Liver (tissue), 9 donors: ENCODE data around the gene MBLAC2. TPM values are rescaled to one million over a fixed set of nuclear protein-coding genes. Genes with fewer than 3 reads are reported as not detected.
A peak's percentile ranks its signal among the peaks of the same experiment; 100 is the strongest.

Experiments used
- DNase-seq: peaks from one replicate; pipeline ENCODE4 v3.0.0-alpha.2; 2017; ENCODE audit warnings: low spot score
- H3K27ac ChIP-seq, 2 donors: one replicate each; pipeline ENCODE4 v1.7.0; 2013; ENCODE audit warnings: inconsistent platforms in 2 of 2, low read length in 2 of 2, control low read depth in 1 of 2, low read depth in 1 of 2, mild to moderate bottlenecking in 1 of 2
- H3K27me3 ChIP-seq, 4 donors: one replicate each; pipeline versions ENCODE4 v1.6.1 to v1.7.0; 2013; ENCODE audit warnings: low read length in 3 of 4, inconsistent platforms in 1 of 4, mild to moderate bottlenecking in 1 of 4, moderate library complexity in 1 of 4; ENCODE audit not compliant: control insufficient read depth in 4 of 4, insufficient read depth in 4 of 4
- H3K36me3 ChIP-seq, 4 donors: one replicate each; pipeline versions ENCODE4 v1.6.1 to v1.7.0; 2013; ENCODE audit warnings: low read length in 3 of 4, mild to moderate bottlenecking in 3 of 4, low read depth in 1 of 4, moderate library complexity in 1 of 4; ENCODE audit not compliant: control insufficient read depth in 4 of 4, insufficient read depth in 3 of 4
- H3K4me1 ChIP-seq, 4 donors: one replicate each; pipeline versions ENCODE4 v1.6.1 to v1.7.0; 2013; ENCODE audit warnings: low read length in 3 of 4, mild to moderate bottlenecking in 3 of 4, moderate library complexity in 1 of 4; ENCODE audit not compliant: control insufficient read depth in 4 of 4, insufficient read depth in 4 of 4
- H3K4me3 ChIP-seq, 3 donors: one replicate each; pipeline versions ENCODE4 v1.6.1 to v1.7.0; 2013; ENCODE audit warnings: low read length in 3 of 3, control low read depth in 1 of 3, low read depth in 1 of 3, mild to moderate bottlenecking in 1 of 3
- H3K9ac ChIP-seq, 2 donors: one replicate each; pipeline ENCODE4 v1.7.0; 2013; ENCODE audit warnings: low read length in 2 of 2, mild to moderate bottlenecking in 2 of 2, moderate library complexity in 2 of 2, control low read depth in 1 of 2, low read depth in 1 of 2
- H3K9me3 ChIP-seq, 4 donors: one replicate each; pipeline versions ENCODE4 v1.6.1 to v1.7.0; 2013; ENCODE audit warnings: low read length in 3 of 4; ENCODE audit not compliant: control insufficient read depth in 4 of 4
- CTCF ChIP-seq: fragments of 150-350 bp; IDR thresholded peaks from 2 replicates; pipeline ENCODE4 v1.5.1; 2017; ENCODE audit warnings: improper control_type of control experiment, low read depth, low read length; ENCODE audit not compliant: missing input control
- EGR1 ChIP-seq, 2 donors: IDR thresholded peaks; 2 replicates each; pipeline ENCODE4 v1.6.1; 2016 to 2018; ENCODE audit warnings: antibody characterized with exemption in 2 of 2, low read depth in 2 of 2
- FOXA1 ChIP-seq: IDR thresholded peaks from 2 replicates; pipeline ENCODE4 v1.6.1; 2016; ENCODE audit warnings: antibody characterized with exemption
- FOXA2 ChIP-seq: IDR thresholded peaks from 2 replicates; pipeline ENCODE4 v1.6.1; 2016; ENCODE audit warnings: antibody characterized with exemption
- GABPA ChIP-seq, 2 donors: IDR thresholded peaks in 1 of 2; conservative IDR thresholded peaks in 1 of 2; 2 replicates each; pipeline ENCODE4 v1.6.1; 2016; ENCODE audit warnings: antibody characterized with exemption in 2 of 2, mild to moderate bottlenecking in 1 of 2, moderate library complexity in 1 of 2
- HNF4A ChIP-seq, 2 donors: conservative IDR thresholded peaks; 2 replicates each; pipeline ENCODE4 v1.6.1; 2016; ENCODE audit warnings: antibody characterized with exemption in 2 of 2, mild to moderate bottlenecking in 2 of 2
- HNF4G ChIP-seq: IDR thresholded peaks from 2 replicates; pipeline ENCODE4 v1.6.1; 2016; ENCODE audit warnings: antibody characterized with exemption
- NR2F2 ChIP-seq: IDR thresholded peaks from 2 replicates; pipeline ENCODE4 v1.6.1; 2016; ENCODE audit warnings: antibody characterized with exemption
- RAD21 ChIP-seq, 2 donors: IDR thresholded peaks; 2 replicates each; pipeline ENCODE4 v1.6.1; 2016; ENCODE audit warnings: antibody characterized with exemption in 2 of 2, mild to moderate bottlenecking in 2 of 2
- ZBTB33 ChIP-seq: IDR thresholded peaks from 2 replicates; pipeline ENCODE4 v1.6.1; 2016; ENCODE audit warnings: antibody characterized with exemption
- WGBS: extraction: QIAGEN DNeasy Blood & Tissue Kit; methylation state at CpG from one replicate; pipeline ENCODE4 v1.1.7; 2013; 5-methylcytosine and 5-hydroxymethylcytosine counted together
- polyA plus RNA-seq, 2 donors: library from polyadenylated mRNA; stranded (reverse) in 1 of 2; unstranded in 1 of 2; fragments of 200-250 nt in 1 of 2; fragments of >200 nt in 1 of 2; fragmentation: Nextera tagmentation in 1 of 2; extraction: Ambion mirVana in 1 of 2; gene quantifications; one replicate each; pipeline versions ENCODE4 v1.2.1 to v1.2.3, GENCODE V29; 2013 to 2015
- total RNA-seq, 2 donors: library from RNA; depleted of rRNA; stranded (reverse); fragments of >200 nt; gene quantifications; one replicate each; pipeline ENCODE4 v1.2.3, GENCODE V29; 2014
- TF ChIP-seq, protein P1 (sequence below): IDR thresholded peaks from 2 replicates; pipeline ENCODE4 v1.6.1; 2016; ENCODE audit warnings: antibody characterized with exemption
- TF ChIP-seq, protein P2 (sequence below): IDR thresholded peaks from 2 replicates; pipeline ENCODE4 v1.6.1; 2016; ENCODE audit warnings: antibody characterized with exemption, mild to moderate bottlenecking
- TF ChIP-seq, protein P3 (sequence below): IDR thresholded peaks from 2 replicates; pipeline ENCODE4 v1.6.1; 2016; ENCODE audit warnings: antibody characterized with exemption
- donor health status: healthy.
- donor health status: healthy.
- donor health status: healthy.
- donor health status: healthy.
- donor health status: healthy.

MBLAC2 gene
- total and polyA plus RNA-seq, 4 donors: 2.6 to 4.6 (median 4.0) TPM

DNA sequence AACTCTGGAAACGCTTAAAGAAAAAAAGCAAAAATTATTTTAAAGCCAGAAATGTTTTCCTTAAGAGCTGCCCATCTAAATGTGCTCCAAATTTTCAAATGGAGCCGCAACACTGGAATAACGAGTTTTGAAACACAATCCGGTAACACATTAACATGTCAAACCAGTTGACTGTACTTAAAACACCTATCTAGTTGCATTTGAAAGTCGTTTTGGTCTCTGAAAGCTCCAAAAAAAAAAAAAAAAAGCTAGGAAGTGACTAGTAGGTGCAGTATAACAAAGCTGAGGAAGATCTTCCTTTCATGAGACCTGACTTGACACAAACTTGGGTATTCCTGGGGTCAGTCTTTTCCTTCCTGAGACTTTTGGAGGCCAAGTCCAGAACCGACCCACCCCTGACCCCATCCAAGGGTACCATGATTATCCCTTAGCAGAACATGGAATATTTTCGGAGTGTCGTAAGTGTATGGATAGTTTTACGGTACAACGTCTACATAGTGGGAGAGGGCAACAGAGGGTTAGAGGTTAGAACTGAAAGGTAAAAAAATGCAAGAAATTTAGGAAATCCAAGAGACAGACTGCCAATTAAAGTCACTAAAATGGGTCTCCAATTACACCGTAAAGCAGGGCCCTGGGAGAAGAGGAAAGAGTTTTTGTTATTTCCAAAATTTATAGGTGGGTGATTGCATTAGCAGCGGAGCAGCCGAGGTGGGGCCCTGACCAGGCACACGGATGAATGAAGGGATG, 65.8 kb downstream of the MBLAC2 start:
- no peaks in the 10 kb centered on the region for H3K27me3 ChIP-seq
- no peak for DNase-seq
- peak overlapping the region; percentile 53 to 100 (median 99) for H3K4me3 ChIP-seq
- peaks cover 0 to 3% (median 0%) of the 10 kb centered on the region in 4 donors for H3K36me3 ChIP-seq
- no peak for TF ChIP-seq GABPA (IDR thresholded peaks at IDR 0.05 in 1 of 2, conservative IDR thresholded peaks at IDR 0.05 in 1 of 2)
- TF ChIP-seq EGR1 (IDR thresholded peaks at IDR 0.05; ENCODE audit: low read depth in 2 of 2): no peak
- TF ChIP-seq FOXA1: no peak
- no peak for TF ChIP-seq RAD21 (IDR thresholded peaks at IDR 0.05)
- TF ChIP-seq, protein P1, sequence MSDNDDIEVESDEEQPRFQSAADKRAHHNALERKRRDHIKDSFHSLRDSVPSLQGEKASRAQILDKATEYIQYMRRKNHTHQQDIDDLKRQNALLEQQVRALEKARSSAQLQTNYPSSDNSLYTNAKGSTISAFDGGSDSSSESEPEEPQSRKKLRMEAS: no peak
- TF ChIP-seq NR2F2: no peak
- no peak for TF ChIP-seq HNF4G
- TF ChIP-seq, protein P2, sequence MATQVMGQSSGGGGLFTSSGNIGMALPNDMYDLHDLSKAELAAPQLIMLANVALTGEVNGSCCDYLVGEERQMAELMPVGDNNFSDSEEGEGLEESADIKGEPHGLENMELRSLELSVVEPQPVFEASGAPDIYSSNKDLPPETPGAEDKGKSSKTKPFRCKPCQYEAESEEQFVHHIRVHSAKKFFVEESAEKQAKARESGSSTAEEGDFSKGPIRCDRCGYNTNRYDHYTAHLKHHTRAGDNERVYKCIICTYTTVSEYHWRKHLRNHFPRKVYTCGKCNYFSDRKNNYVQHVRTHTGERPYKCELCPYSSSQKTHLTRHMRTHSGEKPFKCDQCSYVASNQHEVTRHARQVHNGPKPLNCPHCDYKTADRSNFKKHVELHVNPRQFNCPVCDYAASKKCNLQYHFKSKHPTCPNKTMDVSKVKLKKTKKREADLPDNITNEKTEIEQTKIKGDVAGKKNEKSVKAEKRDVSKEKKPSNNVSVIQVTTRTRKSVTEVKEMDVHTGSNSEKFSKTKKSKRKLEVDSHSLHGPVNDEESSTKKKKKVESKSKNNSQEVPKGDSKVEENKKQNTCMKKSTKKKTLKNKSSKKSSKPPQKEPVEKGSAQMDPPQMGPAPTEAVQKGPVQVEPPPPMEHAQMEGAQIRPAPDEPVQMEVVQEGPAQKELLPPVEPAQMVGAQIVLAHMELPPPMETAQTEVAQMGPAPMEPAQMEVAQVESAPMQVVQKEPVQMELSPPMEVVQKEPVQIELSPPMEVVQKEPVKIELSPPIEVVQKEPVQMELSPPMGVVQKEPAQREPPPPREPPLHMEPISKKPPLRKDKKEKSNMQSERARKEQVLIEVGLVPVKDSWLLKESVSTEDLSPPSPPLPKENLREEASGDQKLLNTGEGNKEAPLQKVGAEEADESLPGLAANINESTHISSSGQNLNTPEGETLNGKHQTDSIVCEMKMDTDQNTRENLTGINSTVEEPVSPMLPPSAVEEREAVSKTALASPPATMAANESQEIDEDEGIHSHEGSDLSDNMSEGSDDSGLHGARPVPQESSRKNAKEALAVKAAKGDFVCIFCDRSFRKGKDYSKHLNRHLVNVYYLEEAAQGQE: no peak
- TF ChIP-seq ZBTB33: no peak
- no peak for TF ChIP-seq HNF4A (conservative IDR thresholded peaks at IDR 0.05)
- no peak for TF ChIP-seq CTCF
- TF ChIP-seq FOXA2: no peak
- TF ChIP-seq, protein P3, sequence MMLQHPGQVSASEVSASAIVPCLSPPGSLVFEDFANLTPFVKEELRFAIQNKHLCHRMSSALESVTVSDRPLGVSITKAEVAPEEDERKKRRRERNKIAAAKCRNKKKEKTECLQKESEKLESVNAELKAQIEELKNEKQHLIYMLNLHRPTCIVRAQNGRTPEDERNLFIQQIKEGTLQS: no peak
- H3K9ac ChIP-seq: peak overlapping the region; percentile 98 to 100
- H3K9me3 ChIP-seq: no peaks in the 10 kb centered on the region
- H3K4me1 ChIP-seq: peaks cover 4 to 15% (median 8%) of the 10 kb centered on the region in 4 donors
- WGBS: 16% methylated on average over 14 of the region's 14 CpGs
- H3K27ac ChIP-seq: peak overlapping the region; percentile 98 to 99

Other genes starting within 250 kb of the MBLAC2 start
- 1 to 10 TPM; 2.8 to 9.4 TPM for gene CETN3, start 65.0 kb downstream of the MBLAC2 start, total RNA-seq
- gene CETN3, start 65.0 kb downstream of the MBLAC2 start, polyA plus RNA-seq: 1 to 10 TPM; 6.2 to 7.5 TPM
- gene POLR3G, start 93 bp upstream of the MBLAC2 start, total RNA-seq: 1 to 10 TPM in 1 of 2 donors, under 1 TPM in 1; 0.75 to 1.2 TPM
- gene POLR3G, start 93 bp upstream of the MBLAC2 start, polyA plus RNA-seq: 1 to 10 TPM; 1.2 to 2.8 TPM
- gene LYSMD3, start 54.8 kb upstream of the MBLAC2 start, total RNA-seq: 10 to 100 TPM; 13.0 to 23.6 TPM
- gene LYSMD3, start 54.8 kb upstream of the MBLAC2 start, polyA plus RNA-seq: 1 to 10 TPM; 8.8 to 9.1 TPM
- 10 to 100 TPM in 1 of 2 donors, 1 to 10 TPM in 1; 5.1 to 11.0 TPM for gene ADGRV1, start 84.0 kb upstream of the MBLAC2 start, total RNA-seq
- gene ADGRV1, start 84.0 kb upstream of the MBLAC2 start, polyA plus RNA-seq: 10 to 100 TPM in 1 of 2 donors, 1 to 10 TPM in 1; 8.2 to 15.5 TPM